Neutrophil (primary cell): Measurements from ENCODE around the gene CTNNBL1.
"Not testable (repeated sequence)": the region's sequence is repeated elsewhere in the genome, so short reads cannot be mapped to it uniquely, and the experiment has no call there.

Experiments
- H3K27ac ChIP-seq: fragments of 200-600 bp; sonication (generic); 2 replicates; pipeline ENCODE4 v1.5.1; 2016; ENCODE audit warnings: mild to moderate bottlenecking, moderate library complexity
- H3K27me3 ChIP-seq: fragments of 200-600 bp; sonication (generic); 2 replicates; pipeline ENCODE4 v1.6.0; 2016; ENCODE audit warnings: mild to moderate bottlenecking
- H3K36me3 ChIP-seq: fragments of 200-600 bp; sonication (generic); 2 replicates; pipeline ENCODE4 v1.5.1; 2017
- H3K4me1 ChIP-seq, 2 experiments: fragments of 200-600 bp in 1 of 2; sonication (generic) in 1 of 2; 1 replicate in 1 of 2; 2 replicates in 1 of 2; pipeline versions ENCODE4 v1.5.1 to v1.6.1; 2013 to 2016; ENCODE audit warnings: low read depth in 1 of 2, low read length in 1 of 2, mild to moderate bottlenecking in 1 of 2, moderate library complexity in 1 of 2; ENCODE audit not compliant: control insufficient read depth in 1 of 2, insufficient read depth in 1 of 2
- H3K4me3 ChIP-seq, 2 experiments: fragments of 200-600 bp in 1 of 2; sonication (generic) in 1 of 2; 1 replicate in 1 of 2; 2 replicates in 1 of 2; pipeline ENCODE4 v1.5.1; 2013 to 2016; ENCODE audit warnings: low read depth in 1 of 2, low read length in 1 of 2, mild to moderate bottlenecking in 1 of 2, moderate library complexity in 1 of 2
- H3K9me3 ChIP-seq: fragments of 200-600 bp; sonication (generic); 2 replicates; pipeline ENCODE4 v1.5.1; 2016
- CTCF ChIP-seq: fragments of 200-600 bp; sonication (generic); IDR thresholded peaks from 2 replicates; pipeline ENCODE4 v1.5.1; 2016; ENCODE audit warnings: antibody characterized with exemption

CTNNBL1 gene

DNA sequence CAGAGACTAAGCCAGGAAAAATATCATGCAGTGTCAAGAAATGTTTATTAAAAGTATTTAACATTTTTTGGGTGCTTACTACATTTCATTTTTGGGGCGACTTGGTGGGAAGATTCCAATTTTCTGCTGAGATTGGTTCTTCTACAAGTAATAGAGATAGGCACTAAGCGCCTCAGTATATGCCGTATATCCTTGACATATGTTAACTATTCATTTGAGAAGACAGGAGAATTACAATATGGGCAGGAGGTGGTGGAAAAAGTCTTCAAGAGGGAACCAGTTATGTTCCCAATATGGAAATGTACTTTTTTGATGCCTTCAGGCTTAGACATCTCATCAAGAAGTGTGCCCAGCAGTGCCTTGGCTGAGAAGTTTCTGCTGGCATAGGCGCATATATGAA, 6.5 kb downstream of the CTNNBL1 start:
- H3K4me3 ChIP-seq = no peak overlapping the region

GRCh38 chr20:37701676-37702075, 7.8 kb downstream of the CTNNBL1 start:
- peak overlapping the region; percentile 37 for H3K27ac ChIP-seq
- H3K36me3 ChIP-seq, H3K4me3 ChIP-seq, H3K27me3 ChIP-seq, H3K9me3 ChIP-seq, H3K4me1 ChIP-seq: not testable (repeated sequence)

More for the DNA sequence above, 6.5 kb downstream of the CTNNBL1 start:
- Histone ChIP-seq H3K27ac (no peak overlapping the region), H3K4me1 (peaks cover 8 to 9% of the 10 kb centered on the region in 2 experiments), H3K36me3 (no peaks in the 10 kb centered on the region), H3K9me3 (no peaks in the 10 kb centered on the region), H3K27me3 (no peaks in the 10 kb centered on the region)
- TF ChIP-seq CTCF = no peak

DNA sequence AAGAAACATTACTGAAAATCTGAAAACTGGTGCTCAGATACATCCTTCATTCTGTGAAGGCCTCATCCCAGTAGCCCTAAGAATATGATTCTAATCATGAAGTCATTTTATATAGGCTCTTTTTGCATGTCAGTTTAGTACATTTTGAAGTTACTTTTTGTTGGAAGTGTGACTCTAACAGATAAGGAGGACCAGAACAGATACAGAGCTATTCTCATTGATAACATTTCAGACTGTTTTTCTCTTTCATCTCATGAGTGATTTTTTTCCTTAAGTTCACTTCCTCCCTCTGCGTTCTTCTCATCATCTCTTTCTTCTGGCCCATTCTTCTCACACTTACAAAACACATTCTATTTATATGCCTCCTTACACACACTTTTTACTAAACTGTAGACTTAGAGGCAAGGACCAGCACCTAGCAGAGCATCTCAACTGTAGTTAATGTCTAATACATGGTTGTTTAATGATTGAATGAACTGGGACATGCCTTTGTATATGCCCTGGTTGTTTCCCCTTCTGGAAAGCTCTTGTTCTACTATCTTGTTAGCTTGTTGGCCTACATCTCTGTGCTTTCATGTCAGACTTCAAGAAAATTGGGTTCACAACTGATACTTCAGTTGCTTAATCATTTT, 8.7 kb downstream of the CTNNBL1 start:
- Histone ChIP-seq H3K27ac (no peak overlapping the region), H3K4me3 (no peak overlapping the region), H3K9me3 (no peaks in the 10 kb centered on the region), H3K4me1 (peaks cover 4 to 9% of the 10 kb centered on the region in 2 experiments), H3K36me3 (no peaks in the 10 kb centered on the region), H3K27me3 (no peaks in the 10 kb centered on the region)
- no peak for TF ChIP-seq CTCF

DNA sequence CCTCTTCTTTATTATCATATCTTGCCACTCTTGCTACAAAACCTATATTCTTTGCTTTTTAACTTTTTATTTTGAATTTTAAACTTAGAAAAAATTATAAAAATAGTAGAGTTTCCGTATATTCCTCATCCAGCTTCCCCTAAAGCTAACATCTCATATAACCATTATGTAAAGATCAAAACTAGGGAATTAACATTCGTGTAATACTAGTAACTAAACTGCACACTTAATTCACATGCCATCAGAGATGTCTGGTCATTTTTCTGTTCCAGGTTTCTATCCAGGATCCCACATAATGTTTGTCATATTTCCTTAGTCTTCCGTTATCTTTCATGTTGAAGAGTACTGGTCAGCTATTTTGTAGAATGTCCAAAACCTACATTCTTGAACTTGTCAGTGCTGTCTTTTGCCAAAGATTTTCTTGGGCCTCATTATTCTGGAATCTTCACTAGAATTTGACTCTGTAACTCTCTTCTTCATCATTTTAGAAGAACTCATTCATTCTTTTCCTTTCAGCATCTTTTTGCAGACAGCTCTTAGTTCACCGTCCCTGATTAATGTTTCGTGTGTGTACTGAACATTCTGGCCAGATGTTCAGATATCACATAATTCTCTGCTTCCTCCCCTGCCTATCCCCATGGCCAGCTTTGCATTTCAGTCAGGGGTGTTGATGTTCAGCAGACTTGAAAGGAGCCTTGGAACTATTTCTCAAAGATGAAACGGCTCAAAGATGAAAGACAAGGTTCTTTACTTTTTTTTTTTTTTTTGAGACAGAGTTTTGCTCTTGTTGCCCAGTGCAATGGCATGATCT, 9.4 kb downstream of the CTNNBL1 start:
- Histone ChIP-seq H3K4me3 (no peak overlapping the region), H3K9me3 (no peaks in the 10 kb centered on the region), H3K27ac (no peak overlapping the region), H3K4me1 (peaks cover 4 to 9% of the 10 kb centered on the region in 2 experiments), H3K27me3 (no peaks in the 10 kb centered on the region), H3K36me3 (no peaks in the 10 kb centered on the region)
- no peak for TF ChIP-seq CTCF

GRCh38 chr20:37704955-37705354, 11.1 kb downstream of the CTNNBL1 start:
- H3K27me3 ChIP-seq = no peaks in the 10 kb centered on the region
- H3K36me3 ChIP-seq = no peaks in the 10 kb centered on the region
- H3K9me3 ChIP-seq = no peaks in the 10 kb centered on the region
- no peak overlapping the region for H3K27ac ChIP-seq
- H3K4me1 ChIP-seq = peaks cover 4 to 9% of the 10 kb centered on the region in 2 experiments
- TF ChIP-seq CTCF = no peak
- no peak overlapping the region for H3K4me3 ChIP-seq

GRCh38 chr20:37706298-37706697, 12.5 kb downstream of the CTNNBL1 start:
- Histone ChIP-seq H3K4me1 (peaks cover 4 to 9% of the 10 kb centered on the region in 2 experiments), H3K4me3 (no peak overlapping the region), H3K36me3 (no peaks in the 10 kb centered on the region), H3K27ac (no peak overlapping the region), H3K27me3 (no peaks in the 10 kb centered on the region), H3K9me3 (no peaks in the 10 kb centered on the region)
- TF ChIP-seq CTCF = no peak
